Esophagus squamous epithelium (tissue), 4 donors: ENCODE results near the gene DALRD3.

ENCODE experiments used
- CTCF ChIP-seq, 6 experiments: fragments of 450-650 bp in 4 of 6; fragments of 200-600 bp in 2 of 6; sonication (generic) in 2 of 6; IDR thresholded peaks; one replicate each; pipeline ENCODE4 v1.5.1; 2016 to 2019; ENCODE audit warnings: antibody characterized with exemption in 6 of 6, mild to moderate bottlenecking in 4 of 6, moderate library complexity in 4 of 6
- POLR2A ChIP-seq, 4 donors: fragments of 450-650 bp; IDR thresholded peaks; one replicate each; pipeline ENCODE4 v1.6.1; 2017; ENCODE audit warnings: antibody characterized with exemption in 4 of 4, mild to moderate bottlenecking in 4 of 4, moderate library complexity in 3 of 4

DNA sequence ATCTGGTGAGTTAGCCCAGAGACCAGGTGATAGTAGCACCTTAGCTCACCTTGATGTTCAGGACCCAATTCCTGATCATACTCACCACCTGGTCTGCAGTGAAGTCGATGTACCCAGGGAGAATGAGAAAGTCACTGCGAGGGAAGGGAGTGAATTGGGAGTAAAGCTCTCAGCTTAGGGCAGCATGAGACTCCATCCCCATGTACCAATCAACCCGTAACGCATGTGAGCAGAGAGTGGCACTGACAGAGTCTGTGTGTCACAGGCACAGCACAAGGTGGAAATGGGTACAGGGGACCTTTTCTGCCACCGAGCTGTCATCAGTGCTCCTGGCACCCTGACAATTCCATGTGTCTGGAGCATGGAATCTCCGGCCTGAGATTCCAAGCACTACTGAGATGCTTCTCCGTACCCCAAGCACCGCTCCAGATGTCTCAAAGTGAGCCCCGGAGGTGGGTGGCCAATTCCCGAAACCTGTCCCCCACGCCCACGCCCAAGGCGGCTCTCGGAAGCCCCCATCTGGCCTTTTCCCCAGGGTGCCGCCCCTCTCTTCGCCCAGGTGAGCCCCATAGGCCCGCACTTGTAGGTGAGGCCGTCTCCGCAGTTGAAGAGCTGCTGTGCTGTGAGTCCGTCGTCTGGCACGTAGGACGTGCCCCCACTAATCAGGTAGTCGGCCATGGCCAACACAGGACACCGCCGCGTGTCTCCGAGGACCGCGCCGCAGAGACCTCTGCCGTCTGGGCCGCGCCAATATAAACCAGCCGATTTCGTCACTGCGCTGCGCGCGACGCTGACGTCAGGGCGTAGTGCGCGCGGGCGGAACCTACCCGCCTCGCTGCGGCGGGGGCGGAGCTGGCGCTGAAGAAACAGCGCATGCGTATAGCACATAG lies 10.5 kb upstream of the DALRD3 start, which contains the start of gene IMPDH2:
- peak in 2 of 6 experiments; percentile 23 to 53 for TF ChIP-seq CTCF (IDR thresholded peaks at IDR 0.05)
- peak in 3 of 4 donors; percentile 78 to 97 (median 96) for TF ChIP-seq POLR2A (IDR thresholded peaks at IDR 0.05)
